KG1 (cell line): ENCODE measurements around the gene UQCRC1.

ENCODE experiments used
- DNase-seq: peaks from one replicate; lab custom pipeline; 2025; lab: John Stamatoyannopoulos, UW

UQCRC1 gene

GRCh38 chr3:48609088-48610005, at the start of gene UQCRC1:
Gene UQCRC1 (minus strand): TSS chr3:48609646. CDS start chr3:48609620, 26 bp downstream.
- peak; percentile 75 for DNase-seq

- DNase-seq, result no peak
These were observed 47.4 kb upstream of the UQCRC1 start for GRCh38 chr3:48656841-48657281.

- peak; percentile 5 for DNase-seq
These were observed 46.8 kb upstream of the UQCRC1 start for GRCh38 chr3:48656061-48656840.

GRCh38 chr3:48655606-48656005, 46.2 kb upstream of the UQCRC1 start:
- no peak for DNase-seq

GRCh38 chr3:48655063-48655462, 45.6 kb upstream of the UQCRC1 start:
- no peak for DNase-seq

GRCh38 chr3:48652923-48653715, 43.7 kb upstream of the UQCRC1 start:
- no peak for DNase-seq

- no peak for DNase-seq
These were observed 42.3 kb upstream of the UQCRC1 start for GRCh38 chr3:48651771-48652170.

- DNase-seq, result no peak
These were observed 41.3 kb upstream of the UQCRC1 start for GRCh38 chr3:48650723-48651122.

- no peak for DNase-seq
These were observed 38.9 kb upstream of the UQCRC1 start for GRCh38 chr3:48648188-48648850.

GRCh38 chr3:48647714-48648113, 38.3 kb upstream of the UQCRC1 start:
- DNase-seq, result no peak

- DNase-seq, result no peak
These were observed 35.7 kb upstream of the UQCRC1 start for GRCh38 chr3:48644898-48645760.

- no peak for DNase-seq
These were observed 33.2 kb upstream of the UQCRC1 start for GRCh38 chr3:48642605-48643004.

GRCh38 chr3:48641396-48641795, 31.9 kb upstream of the UQCRC1 start:
- no peak for DNase-seq

GRCh38 chr3:48639944-48640606, 30.6 kb upstream of the UQCRC1 start:
- DNase-seq, result no peak

- DNase-seq, result no peak
These were observed 27.9 kb upstream of the UQCRC1 start for GRCh38 chr3:48637305-48637704.

GRCh38 chr3:48636149-48636655, 26.8 kb upstream of the UQCRC1 start:
- no peak for DNase-seq

GRCh38 chr3:48635222-48636021, 26.0 kb upstream of the UQCRC1 start, which contains the start of gene SLC26A6:
Gene SLC26A6 (minus strand): TSS chr3:48635461. CDS start chr3:48635393, 68 bp downstream.
- peak; percentile 94 for DNase-seq

- no peak for DNase-seq
These were observed 25.3 kb upstream of the UQCRC1 start for GRCh38 chr3:48634661-48635221.
